ENCODE results near the gene RBMX2. TPM values are rescaled to one million over a fixed set of nuclear protein-coding genes. Genes with fewer than 3 reads are reported as not detected.

The RBMX2 gene, protein sequence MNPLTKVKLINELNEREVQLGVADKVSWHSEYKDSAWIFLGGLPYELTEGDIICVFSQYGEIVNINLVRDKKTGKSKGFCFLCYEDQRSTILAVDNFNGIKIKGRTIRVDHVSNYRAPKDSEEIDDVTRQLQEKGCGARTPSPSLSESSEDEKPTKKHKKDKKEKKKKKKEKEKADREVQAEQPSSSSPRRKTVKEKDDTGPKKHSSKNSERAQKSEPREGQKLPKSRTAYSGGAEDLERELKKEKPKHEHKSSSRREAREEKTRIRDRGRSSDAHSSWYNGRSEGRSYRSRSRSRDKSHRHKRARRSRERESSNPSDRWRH
- total RNA-seq, result 21.3 and 26.0 TPM in 2 replicates

DNA sequence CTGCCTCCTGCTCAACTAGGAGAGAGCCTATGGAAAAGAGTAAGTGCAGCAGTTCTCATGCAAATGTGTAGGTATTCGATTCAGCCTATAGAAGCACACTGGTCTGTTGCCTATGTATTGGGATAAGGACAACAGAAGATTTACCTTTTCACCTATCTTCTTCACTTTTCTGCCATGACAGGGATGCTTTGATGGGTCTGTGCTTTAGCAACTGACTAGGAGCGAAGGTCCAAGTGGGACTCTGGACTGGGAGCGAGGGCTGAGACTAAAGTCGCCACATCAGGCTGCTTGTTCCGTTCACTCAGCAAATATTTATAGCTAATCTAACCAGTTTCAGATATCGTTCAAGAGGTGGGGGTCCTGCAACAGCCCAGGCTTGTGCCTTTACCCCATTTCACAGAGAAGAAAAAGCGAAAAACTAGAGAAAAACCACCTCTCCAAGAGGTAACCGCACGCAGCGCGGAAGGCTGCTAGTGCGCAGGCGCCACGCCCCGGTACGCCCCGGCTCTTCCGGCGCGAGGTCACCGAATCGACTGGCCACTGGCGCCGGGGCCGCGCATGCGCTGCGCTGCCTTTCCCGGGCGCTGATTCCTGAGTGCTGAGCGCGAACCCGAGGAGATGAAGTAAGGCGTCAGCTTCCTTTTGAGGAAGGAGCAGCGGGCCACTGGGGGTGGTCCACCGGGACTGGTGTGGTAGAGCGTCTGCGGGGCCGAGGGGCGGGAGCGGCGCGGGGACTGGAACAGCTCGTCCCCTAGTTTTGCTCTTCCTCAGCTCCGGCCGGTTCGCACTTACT, at the start of gene RBMX2:
Gene RBMX2, plus strand, starts transcription at position 573 of the 793 bp plus-strand sequence. Its CDS starts 46 bp downstream, at position 619.

DNA sequence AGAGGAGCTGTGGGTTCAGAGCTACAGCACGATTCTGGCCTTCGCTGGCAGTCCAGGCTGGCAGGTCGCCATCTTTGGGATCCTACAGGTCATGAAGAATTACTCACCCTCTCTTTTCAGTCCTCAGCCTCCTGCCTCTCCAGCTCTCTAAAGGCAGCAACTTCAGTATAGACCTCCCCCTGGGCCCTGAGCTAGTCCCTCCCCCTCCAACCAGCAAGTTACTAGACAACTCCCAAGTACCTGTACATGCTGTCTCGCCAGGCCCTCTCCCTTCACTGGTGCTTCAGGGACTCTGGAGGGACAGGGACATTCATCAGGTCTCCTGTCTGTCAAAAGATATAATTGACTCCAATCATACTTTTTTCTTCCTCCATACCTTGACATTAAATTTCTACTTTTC, 16.3 kb upstream of the RBMX2 start, which contains the start of gene GPR119:
Gene GPR119, minus strand, starts transcription at position 155 of the 400 bp plus-strand sequence. CDS start 227 bp downstream, outside the sequence.

Other genes starting within 250 kb of the RBMX2 start
- gene AIFM1, start 236.1 kb upstream of the RBMX2 start, total RNA-seq, result 28.0 and 28.2 TPM in 2 replicates
- gene RAB33A, start 230.0 kb upstream of the RBMX2 start, total RNA-seq, result under 0.01 TPM in 1 of 2 replicates, not detected in the other
- gene ZNF280C, start 133.1 kb upstream of the RBMX2 start, total RNA-seq, result 1.0 and 2.4 TPM in 2 replicates
- gene SLC25A14, start 62.1 kb upstream of the RBMX2 start, total RNA-seq, result 5.5 and 6.6 TPM in 2 replicates
- not detected in 2 replicates for gene GPR119, start 16.3 kb upstream of the RBMX2 start, total RNA-seq